HCT116 (cell line): ENCODE measurements around the gene EEPD1. TPM values are rescaled to one million over a fixed set of nuclear protein-coding genes. Genes with fewer than 3 reads are reported as not detected.

Experiments
- ATAC-seq: fragments of 200-7000 bp; cut with Tn5 transposase; 2 replicates; pipeline ENCODE4 v1.9.1; 2020; ENCODE audit warnings: mild to moderate bottlenecking, moderate library complexity
- BruUV-seq: library from RNA; stranded (reverse); fragments of 400-500 nt; replicated peaks from 2 replicates; lab custom pipeline; 2021; lab: Mats Ljungman, UMichigan
- CTCF ChIA-PET: fragments of 300-600 bp; sonication (Branson Sonifier 250); formaldehyde crosslinking; loops from one replicate; lab custom pipeline; 2021; ENCODE audit warnings: antibody characterized with exemption; lab: Charles Lee
- POLR2A ChIA-PET: fragments of 300-600, 350-600 bp; sonication (Branson Sonifier 250); formaldehyde crosslinking; loops from one replicate; lab custom pipeline; 2021; ENCODE audit warnings: antibody characterized with exemption; lab: Charles Lee
- RAD21 ChIA-PET, 2 experiments: fragments of 300-600 bp; sonication (Branson Sonifier 250); formaldehyde crosslinking; loops; one replicate each; lab custom pipeline; 2023; ENCODE audit warnings: low total read pairs in 2 of 2; ENCODE audit not compliant: uncharacterized antibody in 2 of 2, unreplicated experiment in 2 of 2, low non-redundant PET in 1 of 2; lab: Charles Lee
- DNase-seq: peaks from one replicate; pipeline ENCODE4 v3.0.0-alpha.2; 2010; ENCODE audit warnings: low read depth, low spot score
- H2AFZ ChIP-seq: fragments of 200-600 bp; shearing (Covaris generic), sonication (generic); 2 replicates; pipeline ENCODE4 v1.6.1; 2017; ENCODE audit warnings: low read depth, mixed run types, mixed read lengths, antibody characterized with exemption, low read length; ENCODE audit not compliant: poor library complexity, severe bottlenecking
- H3K27ac ChIP-seq: 2 replicates; pipeline ENCODE4 v1.5.1; 2012; ENCODE audit warnings: low read depth, low read length
- H3K27me3 ChIP-seq: fragments of 200-600 bp; sonication (generic); 2 replicates; pipeline ENCODE4 v1.6.1; 2016; ENCODE audit warnings: mixed run types, low read length, mixed read lengths; ENCODE audit not compliant: insufficient read depth
- H3K36me3 ChIP-seq, 2 experiments: fragments of 200-500 bp in 1 of 2; fragments of 200-600 bp in 1 of 2; sonication (Bioruptor generic) in 1 of 2; sonication (generic) in 1 of 2; 2 replicates each; pipeline versions ENCODE4 v1.5.1 to v1.6.1; 2014 to 2016; ENCODE audit warnings: low read length in 2 of 2, inconsistent platforms in 1 of 2, mixed read lengths in 1 of 2, mixed run types in 1 of 2; ENCODE audit not compliant: insufficient read depth in 2 of 2, control insufficient read depth in 1 of 2
- H3K4me1 ChIP-seq, 2 experiments: fragments of 200-600 bp in 1 of 2; sonication (generic) in 1 of 2; 2 replicates each; pipeline versions ENCODE4 v1.5.1 to v1.6.1; 2012 to 2017; ENCODE audit warnings: low read length in 2 of 2, inconsistent platforms in 1 of 2, mild to moderate bottlenecking in 1 of 2, mixed read lengths in 1 of 2, mixed run types in 1 of 2, moderate library complexity in 1 of 2; ENCODE audit not compliant: insufficient read depth in 2 of 2, control insufficient read depth in 1 of 2
- H3K4me2 ChIP-seq: fragments of 200-600 bp; sonication (generic); 2 replicates; pipeline ENCODE4 v1.6.1; 2017; ENCODE audit warnings: mixed run types, low read length, mixed read lengths
- H3K4me3 ChIP-seq, 2 experiments: fragments of 200-600 bp in 1 of 2; sonication (generic) in 1 of 2; replicated peaks in 1 of 2; 2 replicates each; pipeline ENCODE4 v1.5.1; 2011 to 2016; ENCODE audit warnings: low read length in 2 of 2, control low read depth in 1 of 2, low read depth in 1 of 2, mild to moderate bottlenecking in 1 of 2, mixed read lengths in 1 of 2, mixed run types in 1 of 2
- H3K79me2 ChIP-seq: fragments of 200-600 bp; sonication (generic); 2 replicates; pipeline ENCODE4 v1.6.1; 2017; ENCODE audit warnings: mild to moderate bottlenecking, mixed run types, low read length, moderate library complexity, mixed read lengths; ENCODE audit not compliant: insufficient read depth
- H3K9ac ChIP-seq: fragments of 200-600 bp; sonication (generic); 2 replicates; pipeline ENCODE4 v1.6.1; 2016; ENCODE audit warnings: low read length, mixed read lengths
- H3K9me2 ChIP-seq: fragments of 200-600 bp; sonication (generic), shearing (Covaris generic); 2 replicates; pipeline ENCODE4 v1.6.1; 2017; ENCODE audit warnings: mixed run types, mild to moderate bottlenecking, moderate library complexity; ENCODE audit not compliant: insufficient read depth
- H3K9me3 ChIP-seq, 2 experiments: fragments of 200-500 bp in 1 of 2; fragments of 200-600 bp in 1 of 2; sonication (Bioruptor generic) in 1 of 2; sonication (generic) in 1 of 2; 2 replicates each; pipeline ENCODE4 v1.6.1; 2014 to 2017; ENCODE audit warnings: low read length in 2 of 2, mixed read lengths in 2 of 2, inconsistent platforms in 1 of 2, low read depth in 1 of 2, mild to moderate bottlenecking in 1 of 2, mixed run types in 1 of 2, moderate library complexity in 1 of 2; ENCODE audit not compliant: control insufficient read depth in 1 of 2, insufficient read depth in 1 of 2
- H4K20me1 ChIP-seq: fragments of 200-600 bp; sonication (generic), shearing (Covaris generic); 2 replicates; pipeline ENCODE4 v1.6.1; 2017; ENCODE audit warnings: mixed run types, mild to moderate bottlenecking, moderate library complexity; ENCODE audit not compliant: insufficient read depth
- ATF3 ChIP-seq: IDR thresholded peaks from 2 replicates; pipeline ENCODE4 v1.6.1; 2012
- CBX3 ChIP-seq: IDR thresholded peaks from 2 replicates; pipeline ENCODE4 v1.6.1; 2012; ENCODE audit warnings: low read depth
- CEBPB ChIP-seq: IDR thresholded peaks from 2 replicates; pipeline ENCODE4 v1.6.1; 2012; ENCODE audit warnings: low read depth
- POLR2A ChIP-seq: IDR thresholded peaks from 2 replicates; pipeline ENCODE4 v1.7.0; 2011; ENCODE audit warnings: borderline replicate concordance; ENCODE audit not compliant: insufficient read depth, insufficient read length; ENCODE audit errors: extremely low read depth
- RAD21 ChIP-seq: IDR thresholded peaks from 2 replicates; pipeline ENCODE4 v1.6.1; 2012; ENCODE audit warnings: low read depth, mild to moderate bottlenecking
- REST ChIP-seq: IDR thresholded peaks from 2 replicates; pipeline ENCODE4 v1.6.1; 2012; ENCODE audit warnings: low read depth
- SRF ChIP-seq: IDR thresholded peaks from 2 replicates; pipeline ENCODE4 v1.6.1; 2012; ENCODE audit warnings: low read depth
- intact Hi-C: fragments of 100-400 bp; cut with micrococcal nuclease; formaldehyde crosslinking; loops from 2 replicates; pipeline ENCODE4 v1.10.0; 2022
- total RNA-seq: library from RNA; stranded (reverse); gene quantifications from one replicate; pipeline ENCODE4 v1.2.1, GENCODE V29; 2021; ENCODE audit not compliant: unreplicated experiment

Gene EEPD1
- total RNA-seq, 1 experiment from 2014 or later, result 4.2 TPM

GRCh38 chr7:36283711-36284130 is 130.7 kb downstream of the EEPD1 start:
- no peak for ATAC-seq
- no peak overlapping the region for H3K27ac ChIP-seq
- H3K9ac ChIP-seq, result no peak overlapping the region
- no peaks in the 10 kb centered on the region for H4K20me1 ChIP-seq
- no peak for DNase-seq
- H3K27me3 ChIP-seq, result no peaks in the 10 kb centered on the region
- intact Hi-C loops, result no loop called here
- H3K4me2 ChIP-seq, result no peak overlapping the region
- H2AFZ ChIP-seq, result no peak overlapping the region
- no peaks in the 10 kb centered on the region for H3K9me2 ChIP-seq
- ChIA-PET POLR2A (no interaction called here), CTCF (interaction anchor here (1.5 to 1.6 kb wide), 2 partner anchors 263 to 299 kb away, joined by 3 to 9 read pairs; no protein-coding TSS in a partner anchor), RAD21 (interaction anchor here in 1 of 2 experiments (0.7 kb wide), 1 partner anchor 366 kb away, joined by 3 read pairs; no protein-coding TSS in a partner anchor)
- BruUV-seq, result no TSS peak
- no peaks in the 10 kb centered on the region for H3K36me3 ChIP-seq
- H3K9me3 ChIP-seq, result no peaks in the 10 kb centered on the region
- peaks cover 41 to 53% of the 10 kb centered on the region in 2 experiments for H3K4me1 ChIP-seq
- no peak overlapping the region for H3K4me3 ChIP-seq
- no peaks in the 10 kb centered on the region for H3K79me2 ChIP-seq
- TF ChIP-seq REST (no peak), ATF3 (no peak), POLR2A (no peak), RAD21 (no peak), SRF (no peak), CEBPB (no peak), CBX3 (no peak)
